ENCODE measurements around the gene ARL4C. TPM values are rescaled to one million over a fixed set of nuclear protein-coding genes. Genes with fewer than 3 reads are reported as not detected.

ARL4C gene
- total RNA-seq, 1 donor from 2014 or later = 20.7 TPM

DNA sequence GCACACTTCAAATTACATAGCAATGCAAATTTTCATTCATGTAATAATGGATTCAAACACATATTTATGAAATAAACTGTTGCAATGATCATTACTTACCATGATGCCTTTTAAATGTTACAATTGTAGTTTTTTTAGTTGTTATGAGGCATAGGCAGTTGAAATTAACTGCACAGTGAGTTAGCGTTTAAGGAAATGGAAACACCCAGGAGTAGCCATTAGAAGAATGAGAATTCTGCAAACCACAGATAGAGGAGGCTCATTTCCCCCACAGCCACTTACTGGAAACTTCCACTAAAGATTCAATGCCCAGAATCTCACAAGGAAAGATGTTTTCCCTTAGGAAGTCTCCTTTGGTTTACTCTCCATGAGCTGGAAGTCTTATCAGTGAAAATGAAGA is 8.4 kb downstream of the ARL4C start:
- H3K36me3 Mint-ChIP-seq = no peaks in the 10 kb centered on the region
- no peak overlapping the region for H3K4me3 Mint-ChIP-seq
- TF ChIP-seq, protein P1, sequence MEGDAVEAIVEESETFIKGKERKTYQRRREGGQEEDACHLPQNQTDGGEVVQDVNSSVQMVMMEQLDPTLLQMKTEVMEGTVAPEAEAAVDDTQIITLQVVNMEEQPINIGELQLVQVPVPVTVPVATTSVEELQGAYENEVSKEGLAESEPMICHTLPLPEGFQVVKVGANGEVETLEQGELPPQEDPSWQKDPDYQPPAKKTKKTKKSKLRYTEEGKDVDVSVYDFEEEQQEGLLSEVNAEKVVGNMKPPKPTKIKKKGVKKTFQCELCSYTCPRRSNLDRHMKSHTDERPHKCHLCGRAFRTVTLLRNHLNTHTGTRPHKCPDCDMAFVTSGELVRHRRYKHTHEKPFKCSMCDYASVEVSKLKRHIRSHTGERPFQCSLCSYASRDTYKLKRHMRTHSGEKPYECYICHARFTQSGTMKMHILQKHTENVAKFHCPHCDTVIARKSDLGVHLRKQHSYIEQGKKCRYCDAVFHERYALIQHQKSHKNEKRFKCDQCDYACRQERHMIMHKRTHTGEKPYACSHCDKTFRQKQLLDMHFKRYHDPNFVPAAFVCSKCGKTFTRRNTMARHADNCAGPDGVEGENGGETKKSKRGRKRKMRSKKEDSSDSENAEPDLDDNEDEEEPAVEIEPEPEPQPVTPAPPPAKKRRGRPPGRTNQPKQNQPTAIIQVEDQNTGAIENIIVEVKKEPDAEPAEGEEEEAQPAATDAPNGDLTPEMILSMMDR (IDR thresholded peaks at IDR 0.05; ENCODE audit: unreplicated experiment) = no peak
- H3K4me1 Mint-ChIP-seq = peaks cover 14% of the 10 kb centered on the region
- no peak for DNase-seq (ENCODE audit: low spot score in 2 of 2, unreplicated experiment in 2 of 2)
- no peak overlapping the region for H3K27ac Mint-ChIP-seq
- no peaks in the 10 kb centered on the region for H3K9me3 Mint-ChIP-seq
- no peaks in the 10 kb centered on the region for H3K27me3 Mint-ChIP-seq (ENCODE audit: low read depth)

DNA sequence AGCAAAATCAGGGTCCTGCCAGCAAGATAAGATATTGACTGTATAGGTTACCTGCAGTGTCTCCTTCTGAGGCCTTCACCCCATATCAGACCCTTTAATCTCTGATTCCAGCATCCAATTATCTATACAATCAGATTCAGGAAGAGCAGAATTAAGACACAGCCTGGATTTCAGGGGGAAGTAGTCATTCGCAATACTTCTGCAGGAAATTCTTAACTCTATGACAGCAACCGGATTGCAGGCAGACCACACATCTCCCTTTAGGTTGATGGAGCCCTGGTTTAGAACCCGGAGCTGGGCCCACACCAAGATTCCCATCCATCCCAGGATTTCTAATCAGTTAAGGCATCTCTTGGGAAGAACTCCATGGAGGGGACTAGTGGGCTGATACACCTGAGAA is 9.5 kb downstream of the ARL4C start:
- TF ChIP-seq, protein P1 (IDR thresholded peaks at IDR 0.05; ENCODE audit: unreplicated experiment) = no peak
- Mint-ChIP-seq H3K9me3 (no peaks in the 10 kb centered on the region), H3K27ac (no peak overlapping the region), H3K4me1 (peaks cover 3% of the 10 kb centered on the region), H3K4me3 (no peak overlapping the region), H3K27me3 (ENCODE audit: low read depth) (no peaks in the 10 kb centered on the region), H3K36me3 (no peaks in the 10 kb centered on the region)
- DNase-seq (ENCODE audit: low spot score in 2 of 2, unreplicated experiment in 2 of 2) = no peak

DNA sequence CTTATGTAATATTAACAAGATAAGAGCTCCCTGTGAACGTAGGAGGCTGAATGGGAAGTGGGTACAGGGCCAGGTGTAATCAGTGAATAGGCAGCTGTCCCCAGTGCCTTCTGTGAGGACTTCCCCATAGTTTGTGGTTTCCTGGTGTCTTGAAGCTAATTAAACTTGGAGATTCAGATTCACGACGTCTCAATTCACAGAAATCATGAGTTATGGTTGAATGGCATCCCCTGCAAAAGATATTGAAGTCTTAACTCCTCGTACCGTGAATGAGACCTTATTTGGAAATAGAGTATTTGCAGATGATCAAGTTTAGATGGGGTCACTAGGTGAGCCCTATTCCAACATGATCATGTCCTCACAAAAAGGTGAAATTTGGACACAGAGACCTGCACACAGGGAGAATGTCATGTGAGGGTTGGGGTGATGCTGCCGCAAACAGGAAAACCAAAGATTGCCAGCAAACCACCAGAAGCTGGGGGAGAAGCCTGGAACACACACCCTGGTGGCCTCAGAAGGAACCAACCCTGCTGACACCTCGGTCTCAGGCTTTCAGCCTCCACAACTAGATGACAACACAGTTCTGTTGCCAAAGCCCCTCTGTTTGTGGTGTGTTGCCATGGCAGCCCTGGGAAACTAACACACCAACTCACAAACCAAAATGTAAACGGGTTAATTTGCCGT is 13.2 kb downstream of the ARL4C start:
- no peak overlapping the region for H3K27ac Mint-ChIP-seq
- TF ChIP-seq, protein P1 (IDR thresholded peaks at IDR 0.05; ENCODE audit: unreplicated experiment) = no peak
- H3K27me3 Mint-ChIP-seq (ENCODE audit: low read depth) = no peaks in the 10 kb centered on the region
- no peaks in the 10 kb centered on the region for H3K9me3 Mint-ChIP-seq
- H3K36me3 Mint-ChIP-seq = no peaks in the 10 kb centered on the region
- peaks cover 3% of the 10 kb centered on the region for H3K4me1 Mint-ChIP-seq
- H3K4me3 Mint-ChIP-seq = no peak overlapping the region
- DNase-seq (ENCODE audit: low spot score in 2 of 2, unreplicated experiment in 2 of 2) = no peak

DNA sequence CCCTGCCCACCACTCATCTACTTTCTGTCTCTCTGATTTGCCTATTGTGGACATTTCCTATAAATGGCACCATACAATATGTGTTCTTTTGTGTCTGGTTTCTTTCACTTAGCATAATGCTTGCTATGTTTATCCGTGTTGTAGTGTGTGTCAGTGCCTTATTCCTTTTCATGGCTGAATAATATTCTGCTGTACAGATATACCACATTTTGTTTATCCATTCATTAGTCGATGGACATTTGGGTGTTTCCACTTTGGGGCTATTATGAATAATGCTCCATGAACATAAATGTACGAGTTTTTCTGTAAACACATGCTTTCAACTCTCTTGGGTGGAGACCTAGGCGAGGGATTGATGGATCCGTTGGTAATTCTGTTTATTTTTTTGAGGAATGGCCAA is 15.6 kb downstream of the ARL4C start:
- Mint-ChIP-seq H3K4me3 (no peak overlapping the region), H3K4me1 (peaks cover 3% of the 10 kb centered on the region), H3K9me3 (no peaks in the 10 kb centered on the region), H3K36me3 (no peaks in the 10 kb centered on the region), H3K27me3 (ENCODE audit: low read depth) (no peaks in the 10 kb centered on the region), H3K27ac (no peak overlapping the region)
- TF ChIP-seq, protein P1 (IDR thresholded peaks at IDR 0.05; ENCODE audit: unreplicated experiment) = no peak
- no peak for DNase-seq (ENCODE audit: low spot score in 2 of 2, unreplicated experiment in 2 of 2)

DNA sequence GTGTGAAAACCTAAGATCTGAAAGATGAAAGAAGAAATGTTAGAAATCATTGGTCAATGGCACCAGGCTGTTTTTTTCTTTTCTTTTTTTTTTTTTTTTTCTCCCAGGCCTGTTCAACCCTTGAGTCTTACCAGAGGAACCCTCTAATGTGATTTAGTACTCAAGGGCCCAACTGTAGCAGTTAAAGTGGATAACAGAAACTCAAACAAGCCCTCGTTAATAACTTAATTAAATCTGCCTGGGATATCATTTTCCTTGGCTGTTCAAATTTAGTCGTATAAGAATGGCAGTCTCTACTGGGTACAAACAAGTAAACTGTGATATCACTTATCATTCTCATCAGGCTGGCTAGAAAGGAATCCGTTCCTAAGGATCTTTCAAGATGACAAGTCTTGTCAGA is 16.5 kb downstream of the ARL4C start:
- Mint-ChIP-seq H3K9me3 (no peaks in the 10 kb centered on the region), H3K27me3 (ENCODE audit: low read depth) (no peaks in the 10 kb centered on the region), H3K4me3 (no peak overlapping the region), H3K36me3 (no peaks in the 10 kb centered on the region), H3K4me1 (peaks cover 3% of the 10 kb centered on the region), H3K27ac (no peak overlapping the region)
- no peak for DNase-seq (ENCODE audit: low spot score in 2 of 2, unreplicated experiment in 2 of 2)
- TF ChIP-seq, protein P1 (IDR thresholded peaks at IDR 0.05; ENCODE audit: unreplicated experiment) = no peak

Measured in mesothelial cell of epicardium (in vitro differentiated cells).